Fibroblast of lung (primary cell): Measurements from ENCODE around the gene C6orf132. TPM values are rescaled to one million over a fixed set of nuclear protein-coding genes. Genes with fewer than 3 reads are reported as not detected.

Experiments
- DNase-seq, 2 donors: peaks; one replicate each; pipeline versions ENCODE4 v3.0.0 to v3.0.0-alpha.2; 2010; ENCODE audit warnings: low read depth in 2 of 2
- H2AFZ ChIP-seq: 2 replicates; pipeline ENCODE4 v1.5.1; 2012; ENCODE audit warnings: low read length, control low read depth, inconsistent platforms
- H3K27ac ChIP-seq: 2 replicates; pipeline ENCODE4 v1.5.1; 2011; ENCODE audit warnings: low read length, control low read depth; ENCODE audit not compliant: insufficient read depth
- H3K27me3 ChIP-seq: 2 replicates; pipeline ENCODE4 v1.5.1; 2011; ENCODE audit warnings: mild to moderate bottlenecking, low read length; ENCODE audit not compliant: control insufficient read depth, insufficient read depth
- H3K36me3 ChIP-seq: 2 replicates; pipeline ENCODE4 v1.5.1; 2011; ENCODE audit warnings: low read length; ENCODE audit not compliant: control insufficient read depth, insufficient read depth
- H3K4me1 ChIP-seq: 2 replicates; pipeline ENCODE4 v1.5.1; 2011; ENCODE audit warnings: low read length; ENCODE audit not compliant: control insufficient read depth, insufficient read depth; ENCODE audit errors: extremely low read depth
- H3K4me2 ChIP-seq: 2 replicates; pipeline ENCODE4 v1.5.1; 2011; ENCODE audit warnings: low read length, control low read depth; ENCODE audit not compliant: insufficient read depth; ENCODE audit errors: extremely low read depth
- H3K4me3 ChIP-seq, 4 experiments: fragments of 200-600 bp in 1 of 4; sonication (generic) in 1 of 4; replicated peaks in 1 of 4; 2 replicates each; pipeline ENCODE4 v1.5.1; 2011 to 2016; ENCODE audit warnings: low read length in 4 of 4, low read depth in 3 of 4, mild to moderate bottlenecking in 3 of 4, control low read depth in 2 of 4, inconsistent platforms in 1 of 4, mixed read lengths in 1 of 4; ENCODE audit not compliant: insufficient read depth in 1 of 4; ENCODE audit errors: control extremely low read depth in 1 of 4
- H3K79me2 ChIP-seq: 2 replicates; pipeline ENCODE4 v1.5.1; 2012; ENCODE audit warnings: mild to moderate bottlenecking, low read length, inconsistent platforms; ENCODE audit not compliant: control insufficient read depth, insufficient read depth
- H3K9ac ChIP-seq: 2 replicates; pipeline ENCODE4 v1.5.1; 2011; ENCODE audit warnings: mild to moderate bottlenecking, low read length, control low read depth; ENCODE audit not compliant: insufficient read depth
- H3K9me3 ChIP-seq: 2 replicates; pipeline ENCODE4 v1.5.1; 2012; ENCODE audit warnings: low read depth, low read length; ENCODE audit not compliant: control insufficient read depth, insufficient read depth
- H4K20me1 ChIP-seq: 2 replicates; pipeline ENCODE4 v1.5.1; 2011; ENCODE audit warnings: low read length; ENCODE audit not compliant: control insufficient read depth, insufficient read depth; ENCODE audit errors: extremely low read depth
- CTCF ChIP-seq, 2 donors: IDR thresholded peaks in 1 of 2; conservative IDR thresholded peaks in 1 of 2; 1 replicate in 1 of 2; 2 replicates in 1 of 2; pipeline ENCODE4 v1.5.1; 2011 to 2012; ENCODE audit warnings: low read length in 2 of 2, control low read depth in 1 of 2, inconsistent platforms in 1 of 2, low read depth in 1 of 2, mild to moderate bottlenecking in 1 of 2
- EZH2 ChIP-seq: IDR thresholded peaks from 2 replicates; pipeline ENCODE4 v1.5.1; 2012; ENCODE audit warnings: low read length, control low read depth, mild to moderate bottlenecking; ENCODE audit errors: missing control alignments
- polyA plus RNA-seq, 2 donors: library from polyadenylated mRNA; depleted of rRNA in 1 of 2; stranded (reverse) in 1 of 2; unstranded in 1 of 2; fragments of >200 nt; gene quantifications; 2 replicates each; pipeline ENCODE4 v1.2.1, GENCODE V29; 2011 to 2012; ENCODE audit warnings: missing spikeins in 1 of 2
- total RNA-seq: library from RNA; depleted of rRNA; stranded (reverse); fragments of >200 nt; gene quantifications from 2 replicates; pipeline ENCODE4 v1.2.1, GENCODE V29; 2014

The C6orf132 gene
- total and polyA plus RNA-seq, 2 donors (not counting 1 experiment from before 2014, with no cell fraction given): 0.87 to 1.2 TPM

DNA sequence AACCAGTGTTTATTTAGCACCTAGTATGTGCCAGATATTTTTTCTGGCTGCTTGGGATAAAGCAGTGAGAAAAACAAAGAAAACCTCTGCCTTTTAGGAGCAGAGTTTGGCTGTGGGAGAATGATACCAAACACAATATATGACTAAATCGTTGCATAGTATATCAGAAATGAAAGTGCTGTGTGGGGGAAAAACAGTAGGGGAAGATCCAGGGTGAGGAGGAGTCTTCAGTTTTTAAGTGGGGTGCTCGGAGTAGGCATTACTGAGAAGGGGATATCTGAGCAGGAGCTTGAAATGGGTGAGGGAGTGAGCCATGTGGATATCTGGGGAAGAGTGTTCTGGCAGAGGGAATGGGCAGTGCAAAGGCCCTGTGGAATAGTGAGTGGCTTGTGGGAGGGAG, 69.1 kb downstream of the C6orf132 start:
- no peaks in the 10 kb centered on the region for H4K20me1 ChIP-seq
- no peaks in the 10 kb centered on the region for H3K4me1 ChIP-seq
- no peaks in the 10 kb centered on the region for H3K9me3 ChIP-seq
- H3K27ac ChIP-seq: no peak overlapping the region
- TF ChIP-seq EZH2: no peak
- TF ChIP-seq CTCF (conservative IDR thresholded peaks at IDR 0.05 in 1 of 2, IDR thresholded peaks at IDR 0.05 in 1 of 2; ENCODE audit: low read depth in 1 of 2, low read length in 2 of 2): no peak
- H2AFZ ChIP-seq: no peak overlapping the region
- no peak overlapping the region for H3K4me2 ChIP-seq
- no peak overlapping the region for H3K4me3 ChIP-seq
- H3K36me3 ChIP-seq: peaks cover 5% of the 10 kb centered on the region
- H3K27me3 ChIP-seq: no peaks in the 10 kb centered on the region
- H3K79me2 ChIP-seq: no peaks in the 10 kb centered on the region
- DNase-seq: no peak
- H3K9ac ChIP-seq: no peak overlapping the region

- Histone ChIP-seq H3K27ac (no peak overlapping the region), H3K79me2 (no peaks in the 10 kb centered on the region), H3K4me3 (no peak overlapping the region), H4K20me1 (no peaks in the 10 kb centered on the region), H3K36me3 (peaks cover 5% of the 10 kb centered on the region), H3K27me3 (no peaks in the 10 kb centered on the region), H2AFZ (no peak overlapping the region), H3K9ac (no peak overlapping the region), H3K4me2 (no peak overlapping the region), H3K9me3 (no peaks in the 10 kb centered on the region), H3K4me1 (no peaks in the 10 kb centered on the region)
- no peak for DNase-seq
- TF ChIP-seq CTCF (conservative IDR thresholded peaks at IDR 0.05 in 1 of 2, IDR thresholded peaks at IDR 0.05 in 1 of 2; ENCODE audit: low read depth in 1 of 2, low read length in 2 of 2) (no peak), EZH2 (no peak)
Measured at GRCh38 chr6:42071881-42072583, 70.4 kb downstream of the C6orf132 start.

DNA sequence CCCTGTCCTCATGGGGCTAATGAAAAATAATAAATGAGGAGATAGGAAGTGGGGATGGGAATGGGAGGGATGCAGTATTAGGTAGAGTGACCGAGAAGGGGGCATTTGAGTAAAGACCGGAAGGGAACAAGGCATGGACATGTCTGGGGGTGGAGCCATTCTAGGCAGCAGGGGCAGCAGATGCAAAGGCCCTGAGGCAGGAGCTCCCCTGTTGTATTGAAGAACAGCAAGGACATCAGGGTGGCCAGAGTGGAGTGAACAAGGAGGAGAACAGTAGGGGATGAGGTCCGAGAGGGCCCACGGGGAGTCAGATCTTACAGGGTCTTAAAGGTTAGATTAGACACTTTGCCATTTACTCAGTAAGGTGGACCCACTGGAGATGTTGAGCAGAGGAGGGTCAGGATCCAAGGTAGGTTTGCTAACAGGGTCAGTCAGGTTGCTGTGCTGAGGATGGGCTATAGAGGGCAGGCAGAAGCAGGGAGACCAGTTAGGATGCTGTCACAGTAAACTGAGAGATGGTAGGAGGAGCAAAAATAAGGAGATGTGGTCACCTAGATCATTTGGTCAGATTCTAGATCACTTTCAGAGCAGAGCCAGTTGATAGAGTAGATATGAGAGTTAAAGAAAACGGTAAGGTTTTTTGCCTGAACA, 73.4 kb downstream of the C6orf132 start:
- Histone ChIP-seq H2AFZ (no peak overlapping the region), H4K20me1 (no peaks in the 10 kb centered on the region), H3K27me3 (no peaks in the 10 kb centered on the region), H3K9me3 (no peaks in the 10 kb centered on the region), H3K36me3 (peaks cover 8% of the 10 kb centered on the region), H3K79me2 (no peaks in the 10 kb centered on the region), H3K4me1 (no peaks in the 10 kb centered on the region), H3K27ac (no peak overlapping the region), H3K4me2 (no peak overlapping the region), H3K4me3 (no peak overlapping the region), H3K9ac (no peak overlapping the region)
- DNase-seq: no peak
- TF ChIP-seq EZH2 (no peak), CTCF (conservative IDR thresholded peaks at IDR 0.05 in 1 of 2, IDR thresholded peaks at IDR 0.05 in 1 of 2; ENCODE audit: low read depth in 1 of 2, low read length in 2 of 2) (no peak)
